Measurements from ENCODE around the gene CDC23.

CDC23 gene

DNA sequence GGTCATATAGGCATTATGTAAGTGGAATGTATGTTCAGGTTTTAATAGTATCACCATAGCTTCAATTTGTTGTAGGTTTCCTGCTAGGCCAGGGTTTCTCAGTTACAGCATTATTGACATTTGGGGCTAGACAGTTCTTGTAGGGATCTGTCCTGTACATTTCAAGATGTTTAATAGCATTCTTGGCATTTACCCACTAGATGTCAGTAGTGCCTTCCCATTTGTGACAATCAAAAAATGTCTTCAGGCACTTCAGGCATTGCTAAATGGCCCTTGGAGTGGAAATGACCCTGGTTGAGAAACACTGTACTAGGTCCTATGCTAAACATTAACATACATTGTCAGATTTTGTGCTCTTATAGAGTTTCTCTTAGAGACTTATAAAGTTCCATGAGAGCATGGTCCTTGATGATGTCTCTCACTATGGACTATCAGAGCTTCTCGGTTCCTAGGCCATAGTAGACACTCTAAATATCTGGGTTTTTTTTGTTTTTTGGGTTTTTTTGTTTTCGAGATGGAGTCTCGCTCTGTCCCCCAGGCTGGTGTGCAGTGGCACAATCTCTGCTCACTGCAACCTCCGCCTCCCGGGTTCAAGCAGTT, 32.8 kb downstream of the CDC23 start:
- FAIRE-seq (no peak), DNase-seq (ENCODE audit: insufficient read length, low spot score) (no peak)
- TF ChIP-seq CTCF (IDR thresholded peaks at IDR 0.05; ENCODE audit: insufficient read depth, missing control alignments), result peak; percentile 62

GRCh38 chr5:138179277-138179857, 33.8 kb downstream of the CDC23 start:
- no peak for FAIRE-seq
- no peak for TF ChIP-seq CTCF (IDR thresholded peaks at IDR 0.05; ENCODE audit: insufficient read depth, missing control alignments)
- no peak for DNase-seq (ENCODE audit: insufficient read length, low spot score)

DNA sequence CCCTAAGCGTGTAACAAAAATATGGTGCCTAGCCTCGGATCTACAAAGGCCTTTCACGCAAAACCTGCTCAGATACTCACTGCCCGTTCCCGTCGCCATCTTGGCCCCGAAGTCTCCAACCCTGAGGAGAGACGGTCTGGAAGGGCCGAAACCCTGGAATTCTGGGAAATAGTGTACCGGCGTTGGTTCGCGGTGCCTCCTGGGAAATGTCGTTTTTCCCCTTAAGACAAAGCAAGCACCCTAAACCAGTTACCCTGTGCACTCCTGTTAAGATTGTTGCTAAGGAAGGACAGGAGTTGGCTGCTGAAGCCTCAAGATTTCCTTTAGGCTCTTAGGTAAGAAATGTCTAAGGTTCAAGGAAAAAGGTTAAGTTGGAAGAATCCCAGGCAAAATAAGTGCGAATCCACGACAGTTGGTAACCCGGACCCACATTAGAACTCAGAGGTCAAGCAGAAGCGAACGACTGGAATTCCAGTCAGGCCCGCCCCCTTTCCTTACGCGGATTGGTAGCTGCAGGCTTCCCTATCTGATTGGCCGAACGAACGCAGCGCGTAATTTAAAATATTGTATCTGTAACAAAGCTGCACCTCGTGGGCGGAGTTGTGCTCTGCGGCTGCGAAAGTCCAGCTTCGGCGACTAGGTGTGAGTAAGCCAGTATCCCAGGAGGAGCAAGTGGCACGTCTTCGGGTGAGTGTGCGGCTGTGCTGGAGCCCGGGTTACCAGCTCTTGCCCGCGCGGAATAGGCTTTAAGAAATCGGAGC, 34.4 kb downstream of the CDC23 start, which contains the start of the genes BRD8 and KIF20A:
Gene BRD8, minus strand, starts transcription at position 115 of the 761 bp plus-strand sequence. Its CDS starts 16 bp downstream, at position 99.
Gene KIF20A, plus strand, starts transcription at position 597 of the 761 bp plus-strand sequence. CDS start 569 bp downstream, outside the sequence.
- TF ChIP-seq CTCF (IDR thresholded peaks at IDR 0.05; ENCODE audit: insufficient read depth, missing control alignments), result no peak
- FAIRE-seq (no peak), DNase-seq (ENCODE audit: insufficient read length, low spot score) (peak; percentile 77)

GRCh38 chr5:138177941-138178515, 35.1 kb downstream of the CDC23 start:
- no peak for FAIRE-seq
- no peak for DNase-seq (ENCODE audit: insufficient read length, low spot score)
- no peak for TF ChIP-seq CTCF (IDR thresholded peaks at IDR 0.05; ENCODE audit: insufficient read depth, missing control alignments)

DNA sequence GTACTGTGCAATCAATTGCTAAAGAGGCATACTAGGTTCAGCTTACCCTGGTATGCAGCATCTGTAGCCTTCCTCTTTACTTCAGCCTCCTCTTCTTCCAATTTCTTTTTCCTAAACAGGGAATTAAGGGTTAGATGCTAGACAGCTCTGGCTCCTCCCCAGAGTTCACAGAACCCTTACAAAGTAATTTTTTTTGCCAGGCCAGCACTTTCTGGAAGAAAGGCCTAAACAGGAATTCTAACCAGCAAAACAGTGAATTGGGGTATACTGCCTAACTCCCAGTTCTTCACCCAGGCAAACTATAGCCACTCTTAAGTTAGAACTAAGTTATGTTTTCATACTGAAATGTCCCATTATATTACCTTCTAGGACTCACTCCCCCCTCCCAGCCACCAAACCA, 42.8 kb downstream of the CDC23 start:
- FAIRE-seq, result no peak
- DNase-seq (ENCODE audit: insufficient read length, low spot score), result no peak
- no peak for TF ChIP-seq CTCF (IDR thresholded peaks at IDR 0.05; ENCODE audit: insufficient read depth, missing control alignments)

DNA sequence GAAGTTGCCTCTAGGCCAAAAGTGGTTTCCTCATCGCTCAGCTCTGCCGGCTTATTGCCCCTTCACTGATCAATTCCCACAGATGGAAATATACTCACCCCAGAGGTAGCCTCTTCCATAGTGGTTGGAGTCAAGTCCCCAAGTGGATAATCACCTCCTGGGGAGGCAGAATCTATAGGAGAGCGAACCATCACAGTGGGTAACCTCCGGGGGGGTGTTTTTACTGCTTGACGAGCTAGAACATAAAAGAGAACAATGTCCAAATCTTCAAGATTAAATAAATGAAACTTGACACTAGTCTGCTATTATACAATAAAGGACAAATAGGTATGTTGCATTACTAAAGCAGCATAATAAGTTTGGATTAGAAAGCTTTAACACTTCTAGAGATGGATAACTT, 44.0 kb downstream of the CDC23 start:
- no peak for TF ChIP-seq CTCF (IDR thresholded peaks at IDR 0.05; ENCODE audit: insufficient read depth, missing control alignments)
- FAIRE-seq (no peak), DNase-seq (ENCODE audit: insufficient read length, low spot score) (no peak)
